Natural killer cell (primary cell): ENCODE results near the gene FEN1. TPM values are rescaled to one million over a fixed set of nuclear protein-coding genes. Genes with fewer than 3 reads are reported as not detected.

Source experiments
- ATAC-seq, 3 donors: fragments of 150-1000 bp in 2 of 3; fragments of 200-7000 bp in 1 of 3; cut with Tn5 transposase; 1 replicate in 1 of 3; 2 replicates in 2 of 3; pipeline ENCODE4 v1.10.0; 2021; ENCODE audit warnings: mild to moderate bottlenecking in 2 of 3, moderate library complexity in 2 of 3
- DNase-seq, 2 donors: peaks; one replicate each; pipeline versions ENCODE4 v3.0.0 to v3.0.0-alpha.2; 2013 to 2021; ENCODE audit warnings: mixed read lengths in 1 of 2
- H3K27ac ChIP-seq: one replicate; pipeline ENCODE4 v1.5.1; 2013; ENCODE audit warnings: mild to moderate bottlenecking, low read length
- H3K27me3 ChIP-seq: one replicate; pipeline ENCODE4 v1.6.1; 2013; ENCODE audit warnings: low read length; ENCODE audit not compliant: control insufficient read depth, insufficient read depth
- H3K36me3 ChIP-seq: one replicate; pipeline ENCODE4 v1.6.1; 2013; ENCODE audit warnings: low read length; ENCODE audit not compliant: control insufficient read depth, insufficient read depth
- H3K4me1 ChIP-seq: one replicate; pipeline ENCODE4 v1.6.1; 2013; ENCODE audit warnings: low read length; ENCODE audit not compliant: control insufficient read depth, insufficient read depth
- H3K4me3 ChIP-seq: one replicate; pipeline ENCODE4 v1.5.1; 2013; ENCODE audit warnings: low read length
- H3K9me3 ChIP-seq: one replicate; pipeline ENCODE4 v1.6.1; 2013; ENCODE audit warnings: low read length; ENCODE audit not compliant: control insufficient read depth, insufficient read depth
- H3K27ac Mint-ChIP-seq, 2 donors: one replicate each; pipeline ENCODE4 v1.8.0; 2022; ENCODE audit warnings: mild to moderate bottlenecking in 2 of 2, mixed read lengths in 2 of 2, moderate library complexity in 1 of 2
- H3K27me3 Mint-ChIP-seq, 2 donors: one replicate each; pipeline ENCODE4 v1.8.0; 2022; ENCODE audit warnings: low read depth in 2 of 2, mixed read lengths in 2 of 2
- H3K36me3 Mint-ChIP-seq: one replicate; pipeline ENCODE4 v1.8.0; 2022; ENCODE audit warnings: mixed read lengths
- H3K4me1 Mint-ChIP-seq, 2 donors: one replicate each; pipeline ENCODE4 v1.8.0; 2022; ENCODE audit warnings: mixed read lengths in 2 of 2
- H3K4me3 Mint-ChIP-seq: one replicate; pipeline ENCODE4 v1.8.0; 2022; ENCODE audit warnings: mild to moderate bottlenecking, moderate library complexity, mixed read lengths
- H3K9me3 Mint-ChIP-seq, 2 donors: one replicate each; pipeline ENCODE4 v1.8.0; 2022; ENCODE audit warnings: mixed read lengths in 2 of 2
- CTCF ChIP-seq: fragments of 200-600 bp; IDR thresholded peaks from one replicate; pipeline ENCODE4 v1.8.0; 2022; ENCODE audit warnings: antibody characterized with exemption
- WGBS: methylation state at CpG from one replicate; pipeline ENCODE4 v1.1.7; 2013; ENCODE audit warnings: missing lambda C conversion rate; ENCODE audit not compliant: insufficient coverage; 5-methylcytosine and 5-hydroxymethylcytosine counted together
- intact Hi-C: fragments of 100-400 bp; cut with micrococcal nuclease; formaldehyde crosslinking; loops from one replicate; pipeline ENCODE4 v1.14.2; 2022
- total RNA-seq, 4 donors: library from RNA; stranded (reverse); fragments of 120-200 nt in 1 of 4; gene quantifications; one replicate each; pipeline versions ENCODE4 v1.2.3 to v1.2.4, GENCODE V29; 2013 to 2022

The FEN1 gene
- total RNA-seq, 3 donors from 2014 or later (not counting 1 experiment from before 2014, with no cell fraction given): 14.2 to 17.8 (median 17.5) TPM

- ATAC-seq (no peak), DNase-seq (no peak)
- H3K36me3 Mint-ChIP-seq: no peaks in the 10 kb centered on the region
- WGBS: 90% methylated on average over 10 of the region's 10 CpGs
- no peak overlapping the region for H3K4me3 Mint-ChIP-seq
- peaks cover 45% of the 10 kb centered on the region for H3K4me1 ChIP-seq
- no peak overlapping the region for H3K27ac ChIP-seq
- H3K4me1 Mint-ChIP-seq: peaks cover 13 to 28% of the 10 kb centered on the region in 2 donors
- no peaks in the 10 kb centered on the region for H3K9me3 ChIP-seq
- H3K27me3 ChIP-seq: no peaks in the 10 kb centered on the region
- no peaks in the 10 kb centered on the region for H3K36me3 ChIP-seq
- no peaks in the 10 kb centered on the region for H3K27me3 Mint-ChIP-seq
- intact Hi-C loops: no loop called here
- no peak overlapping the region for H3K4me3 ChIP-seq
- TF ChIP-seq CTCF: no peak
- no peak overlapping the region for H3K27ac Mint-ChIP-seq
- no peaks in the 10 kb centered on the region for H3K9me3 Mint-ChIP-seq
Measured at GRCh38 chr11:61773356-61773755, 19.4 kb upstream of the FEN1 start.

- H3K36me3 Mint-ChIP-seq: no peaks in the 10 kb centered on the region
- H3K9me3 Mint-ChIP-seq: no peaks in the 10 kb centered on the region
- Histone ChIP-seq H3K27me3 (no peaks in the 10 kb centered on the region), H3K4me1 (peaks cover 45% of the 10 kb centered on the region), H3K9me3 (no peaks in the 10 kb centered on the region), H3K36me3 (no peaks in the 10 kb centered on the region), H3K27ac (no peak overlapping the region), H3K4me3 (no peak overlapping the region)
- intact Hi-C loops: no loop called here
- no peak for TF ChIP-seq CTCF
- no peak overlapping the region for H3K4me3 Mint-ChIP-seq
- ATAC-seq (no peak), DNase-seq (no peak)
- no peak overlapping the region for H3K27ac Mint-ChIP-seq
- WGBS: 94% methylated on average over 18 of the region's 18 CpGs
- H3K4me1 Mint-ChIP-seq: peaks cover 13 to 28% of the 10 kb centered on the region in 2 donors
- H3K27me3 Mint-ChIP-seq: no peaks in the 10 kb centered on the region
Measured at GRCh38 chr11:61773809-61774208, 18.9 kb upstream of the FEN1 start.

GRCh38 chr11:61774411-61774810, 18.3 kb upstream of the FEN1 start:
- ATAC-seq: no peak
- H3K9me3 Mint-ChIP-seq: no peaks in the 10 kb centered on the region
- intact Hi-C loops: no loop called here
- H3K9me3 ChIP-seq: no peaks in the 10 kb centered on the region
- H3K4me3 Mint-ChIP-seq: no peak overlapping the region
- peaks cover 13 to 28% of the 10 kb centered on the region in 2 donors for H3K4me1 Mint-ChIP-seq
- H3K27ac ChIP-seq: no peak overlapping the region
- no peaks in the 10 kb centered on the region for H3K36me3 Mint-ChIP-seq
- H3K27me3 ChIP-seq: no peaks in the 10 kb centered on the region
- no peak overlapping the region for H3K27ac Mint-ChIP-seq
- DNase-seq: no peak
- H3K4me1 ChIP-seq: peaks cover 45% of the 10 kb centered on the region
- H3K27me3 Mint-ChIP-seq: no peaks in the 10 kb centered on the region
- no peaks in the 10 kb centered on the region for H3K36me3 ChIP-seq
- H3K4me3 ChIP-seq: no peak overlapping the region
- WGBS: 88% methylated on average over 11 of the region's 12 CpGs
- no peak for TF ChIP-seq CTCF

GRCh38 chr11:61775106-61775505, 17.6 kb upstream of the FEN1 start:
- TF ChIP-seq CTCF: no peak
- intact Hi-C loops: no loop called here
- Mint-ChIP-seq H3K9me3 (no peaks in the 10 kb centered on the region), H3K27me3 (no peaks in the 10 kb centered on the region), H3K36me3 (no peaks in the 10 kb centered on the region), H3K4me3 (peak overlapping the region; percentile 56), H3K4me1 (peaks cover 13 to 28% of the 10 kb centered on the region in 2 donors), H3K27ac (peak overlapping the region in 1 of 2 donors; percentile 85)
- no peaks in the 10 kb centered on the region for H3K27me3 ChIP-seq
- WGBS: 98% methylated on average over 6 of the region's 6 CpGs
- peaks cover 45% of the 10 kb centered on the region for H3K4me1 ChIP-seq
- H3K27ac ChIP-seq: no peak overlapping the region
- no peaks in the 10 kb centered on the region for H3K36me3 ChIP-seq
- no peaks in the 10 kb centered on the region for H3K9me3 ChIP-seq
- ATAC-seq: no peak
- DNase-seq: no peak
- H3K4me3 ChIP-seq: no peak overlapping the region
